Neural progenitor cell (in vitro differentiated cells): Measurements from ENCODE around the gene STAT5B.

Experiments
- CTCF ChIP-seq: fragments of 200-600 bp; sonication (generic); IDR thresholded peaks from 2 replicates; pipeline ENCODE4 v1.5.1; 2017; ENCODE audit warnings: antibody characterized with exemption, mild to moderate bottlenecking
- EZH2phosphoT487 ChIP-seq: fragments of 200-600 bp; sonication (generic); IDR thresholded peaks from 2 replicates; pipeline ENCODE4 v1.6.1; 2017; ENCODE audit warnings: antibody characterized with exemption

- no peak for TF ChIP-seq CTCF
- TF ChIP-seq EZH2phosphoT487 = no peak
Measured at GRCh38 chr17:42171831-42172230, 104.4 kb downstream of the STAT5B start.
